PC-9 (cell line): Measurements from ENCODE around the gene ACTR1A. TPM values are rescaled to one million over a fixed set of nuclear protein-coding genes. Genes with fewer than 3 reads are reported as not detected.

ENCODE experiments used
- BruUV-seq: library from RNA; stranded (reverse); fragments of 400-500 nt; replicated peaks from 2 replicates; lab custom pipeline; 2021; lab: Mats Ljungman, UMichigan
- CTCF ChIA-PET: fragments of 300-600 bp; sonication (Branson Sonifier 250); formaldehyde crosslinking; loops from one replicate; lab custom pipeline; 2022; ENCODE audit warnings: antibody characterized with exemption; lab: Charles Lee
- POLR2A ChIA-PET: fragments of 300-600 bp; sonication (Branson Sonifier 250); formaldehyde crosslinking; loops from one replicate; lab custom pipeline; 2022; ENCODE audit warnings: antibody characterized with exemption; ENCODE audit not compliant: unreplicated experiment; lab: Charles Lee
- DNase-seq, 2 experiments: peaks; one replicate each; pipeline versions ENCODE4 v3.0.0 to v3.0.0-alpha.2; 2015 to 2022; ENCODE audit warnings: mixed read lengths in 1 of 2
- H2AFZ ChIP-seq: fragments of 200-600 bp; sonication (generic); 2 replicates; pipeline ENCODE4 v1.8.1; 2017; ENCODE audit warnings: antibody characterized with exemption
- H3F3A ChIP-seq: fragments of 200-600 bp; sonication (generic); 2 replicates; pipeline ENCODE4 v1.8.1; 2017; ENCODE audit warnings: antibody characterized with exemption, mild to moderate bottlenecking, low read depth; ENCODE audit not compliant: insufficient read depth
- H3K27ac ChIP-seq: fragments of 200-600 bp; sonication (generic); 2 replicates; pipeline ENCODE4 v1.6.1; 2016; ENCODE audit warnings: mixed run types
- H3K27me3 ChIP-seq: fragments of 200-600 bp; sonication (generic); 2 replicates; pipeline ENCODE4 v1.6.1; 2016; ENCODE audit warnings: low read depth, mixed run types; ENCODE audit not compliant: insufficient read depth
- H3K36me3 ChIP-seq: fragments of 200-600 bp; sonication (generic); 2 replicates; pipeline ENCODE4 v1.6.1; 2016; ENCODE audit warnings: low read depth, mixed run types
- H3K4me1 ChIP-seq: fragments of 200-600 bp; sonication (generic); replicated peaks from 2 replicates; pipeline ENCODE4 v1.6.1; 2016; ENCODE audit warnings: mixed run types; ENCODE audit not compliant: insufficient read depth
- H3K4me2 ChIP-seq: fragments of 200-600 bp; sonication (generic); 2 replicates; pipeline ENCODE4 v1.6.1; 2017; ENCODE audit warnings: mixed run types
- H3K4me3 ChIP-seq: fragments of 200-600 bp; sonication (generic); 2 replicates; pipeline ENCODE4 v1.6.1; 2016; ENCODE audit warnings: mixed run types
- H3K79me2 ChIP-seq: fragments of 200-600 bp; sonication (generic); 2 replicates; pipeline ENCODE4 v1.6.1; 2017; ENCODE audit warnings: low read depth, mixed run types
- H3K9me2 ChIP-seq: fragments of 200-600 bp; sonication (generic); 2 replicates; pipeline ENCODE4 v1.8.1; 2017; ENCODE audit warnings: mild to moderate bottlenecking; ENCODE audit not compliant: insufficient read depth
- H3K9me3 ChIP-seq: fragments of 200-600 bp; sonication (generic); 2 replicates; pipeline ENCODE4 v1.8.1; 2016; ENCODE audit warnings: low read depth; ENCODE audit not compliant: insufficient read depth
- H4K20me1 ChIP-seq: fragments of 200-600 bp; sonication (generic); 2 replicates; pipeline ENCODE4 v1.8.1; 2017; ENCODE audit not compliant: insufficient read depth
- EZH2 ChIP-seq: fragments of 200-600 bp; sonication (generic); IDR thresholded peaks from 2 replicates; pipeline ENCODE4 v1.8.0; 2017; ENCODE audit warnings: antibody characterized with exemption, low read depth
- intact Hi-C: fragments of 100-400 bp; cut with micrococcal nuclease; formaldehyde crosslinking; loops from one replicate; pipeline ENCODE4 v1.10.0; 2022; ENCODE audit not compliant: unreplicated experiment
- total RNA-seq: library from RNA; stranded (reverse); gene quantifications from 2 replicates; pipeline ENCODE4 v1.2.3, GENCODE V29; 2021
- TF ChIP-seq, protein P1 (sequence below): fragments of 200-600 bp; sonication (generic); conservative IDR thresholded peaks from 2 replicates; pipeline ENCODE4 v1.6.1; 2017; ENCODE audit warnings: mixed run types, antibody characterized with exemption, mild to moderate bottlenecking, moderate library complexity

The ACTR1A gene
- total RNA-seq, 1 experiment from 2014 or later, result 29.4 TPM

DNA sequence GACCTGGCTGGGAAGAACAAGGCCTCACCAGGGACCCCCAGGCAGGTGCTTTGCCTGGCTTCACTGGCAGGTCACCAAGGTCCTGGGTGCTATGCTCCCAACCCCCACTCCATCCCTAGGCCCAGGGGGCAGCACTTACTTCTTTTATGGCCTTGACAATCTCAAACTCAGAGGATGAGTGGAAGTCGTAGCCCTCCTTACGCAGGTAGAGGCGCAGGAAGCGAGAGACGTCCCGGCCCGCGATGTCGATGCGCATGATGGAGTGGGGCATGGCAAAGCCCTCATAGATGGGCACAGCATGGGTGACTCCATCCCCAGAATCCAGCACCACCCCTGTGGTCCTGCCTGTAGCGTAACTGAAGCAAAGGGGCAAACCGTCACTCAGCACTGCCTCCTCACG is 18.5 kb downstream of the ACTR1A start:
- H3K79me2 ChIP-seq, result no peaks in the 10 kb centered on the region
- H3K27me3 ChIP-seq, result no peaks in the 10 kb centered on the region
- H2AFZ ChIP-seq, result no peak overlapping the region
- no peak overlapping the region for H3K4me2 ChIP-seq
- H3K4me3 ChIP-seq, result no peak overlapping the region
- no peaks in the 10 kb centered on the region for H3K9me2 ChIP-seq
- H3K36me3 ChIP-seq, result no peaks in the 10 kb centered on the region
- TF ChIP-seq EZH2, result no peak
- TF ChIP-seq, protein P1, sequence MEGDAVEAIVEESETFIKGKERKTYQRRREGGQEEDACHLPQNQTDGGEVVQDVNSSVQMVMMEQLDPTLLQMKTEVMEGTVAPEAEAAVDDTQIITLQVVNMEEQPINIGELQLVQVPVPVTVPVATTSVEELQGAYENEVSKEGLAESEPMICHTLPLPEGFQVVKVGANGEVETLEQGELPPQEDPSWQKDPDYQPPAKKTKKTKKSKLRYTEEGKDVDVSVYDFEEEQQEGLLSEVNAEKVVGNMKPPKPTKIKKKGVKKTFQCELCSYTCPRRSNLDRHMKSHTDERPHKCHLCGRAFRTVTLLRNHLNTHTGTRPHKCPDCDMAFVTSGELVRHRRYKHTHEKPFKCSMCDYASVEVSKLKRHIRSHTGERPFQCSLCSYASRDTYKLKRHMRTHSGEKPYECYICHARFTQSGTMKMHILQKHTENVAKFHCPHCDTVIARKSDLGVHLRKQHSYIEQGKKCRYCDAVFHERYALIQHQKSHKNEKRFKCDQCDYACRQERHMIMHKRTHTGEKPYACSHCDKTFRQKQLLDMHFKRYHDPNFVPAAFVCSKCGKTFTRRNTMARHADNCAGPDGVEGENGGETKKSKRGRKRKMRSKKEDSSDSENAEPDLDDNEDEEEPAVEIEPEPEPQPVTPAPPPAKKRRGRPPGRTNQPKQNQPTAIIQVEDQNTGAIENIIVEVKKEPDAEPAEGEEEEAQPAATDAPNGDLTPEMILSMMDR, result no peak
- BruUV-seq, result no TSS peak
- H3F3A ChIP-seq, result no peaks in the 10 kb centered on the region
- POLR2A ChIA-PET, result no interaction called here
- H3K27ac ChIP-seq, result no peak overlapping the region
- H3K9me3 ChIP-seq, result no peaks in the 10 kb centered on the region
- no peaks in the 10 kb centered on the region for H3K4me1 ChIP-seq
- intact Hi-C loops, result no loop called here
- DNase-seq, result no peak
- CTCF ChIA-PET, result no interaction called here
- no peaks in the 10 kb centered on the region for H4K20me1 ChIP-seq

DNA sequence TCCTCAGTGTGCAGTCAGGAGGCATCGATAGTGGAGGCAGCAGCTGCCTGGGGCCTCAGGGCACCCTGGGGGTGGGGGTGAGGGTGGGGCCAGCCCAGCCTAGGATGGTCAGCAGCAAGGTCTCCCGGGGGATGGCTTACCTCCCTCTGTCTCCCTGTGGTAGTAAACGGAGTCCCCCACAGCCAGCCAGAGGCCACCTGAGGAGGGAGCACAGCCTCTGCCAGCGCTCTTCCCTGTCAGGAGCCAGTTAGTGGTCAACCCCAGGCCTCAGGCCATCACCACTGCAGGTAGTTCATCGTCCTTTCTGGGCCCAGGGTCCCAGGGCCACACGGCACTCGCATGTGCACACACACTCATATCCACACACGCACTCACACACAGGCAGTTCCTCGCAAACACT is 22.1 kb downstream of the ACTR1A start:
- no peak overlapping the region for H3K27ac ChIP-seq
- H3F3A ChIP-seq, result no peaks in the 10 kb centered on the region
- no peaks in the 10 kb centered on the region for H3K9me2 ChIP-seq
- no peak overlapping the region for H3K4me3 ChIP-seq
- CTCF ChIA-PET, result no interaction called here
- no peaks in the 10 kb centered on the region for H3K79me2 ChIP-seq
- DNase-seq, result no peak
- no peaks in the 10 kb centered on the region for H4K20me1 ChIP-seq
- intact Hi-C loops, result no loop called here
- no peaks in the 10 kb centered on the region for H3K4me1 ChIP-seq
- POLR2A ChIA-PET, result no interaction called here
- H3K27me3 ChIP-seq, result no peaks in the 10 kb centered on the region
- H3K9me3 ChIP-seq, result no peaks in the 10 kb centered on the region
- no TSS peak for BruUV-seq
- H3K36me3 ChIP-seq, result no peaks in the 10 kb centered on the region
- TF ChIP-seq, protein P1, result no peak
- no peak for TF ChIP-seq EZH2
- no peak overlapping the region for H3K4me2 ChIP-seq
- H2AFZ ChIP-seq, result no peak overlapping the region

DNA sequence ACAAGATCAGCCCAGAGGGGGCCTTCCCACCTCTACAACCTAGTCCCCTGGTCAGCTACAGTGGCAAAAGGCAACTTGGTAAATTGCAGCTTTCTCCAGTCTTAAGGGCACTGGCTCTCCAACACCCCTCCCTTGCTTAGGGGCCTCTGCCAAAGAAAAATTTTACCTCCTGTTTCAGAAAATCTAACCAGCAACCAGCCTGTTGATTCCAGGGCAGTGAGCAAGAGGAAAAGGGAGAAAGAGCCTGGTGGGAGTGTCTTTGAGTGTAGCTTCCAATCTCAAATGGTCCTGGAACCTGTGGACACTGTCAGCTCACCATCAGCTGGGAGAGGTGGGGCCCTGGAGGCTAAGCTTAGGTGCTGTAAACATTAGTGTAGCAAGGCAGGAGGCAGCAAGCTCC is 22.9 kb downstream of the ACTR1A start:
- Histone ChIP-seq H3K4me1 (no peaks in the 10 kb centered on the region), H3K4me2 (no peak overlapping the region), H3K36me3 (no peaks in the 10 kb centered on the region), H3K27me3 (no peaks in the 10 kb centered on the region), H2AFZ (no peak overlapping the region), H3K27ac (no peak overlapping the region), H4K20me1 (no peaks in the 10 kb centered on the region), H3K9me2 (no peaks in the 10 kb centered on the region), H3K9me3 (no peaks in the 10 kb centered on the region), H3K4me3 (no peak overlapping the region), H3K79me2 (no peaks in the 10 kb centered on the region), H3F3A (no peaks in the 10 kb centered on the region)
- TF ChIP-seq EZH2, result no peak
- TF ChIP-seq, protein P1, result no peak
- POLR2A ChIA-PET, result no interaction called here
- BruUV-seq, result no TSS peak
- intact Hi-C loops, result loop anchor here (5.0 kb wide), 2 partner anchors 87 to 247 kb away; no protein-coding TSS in a partner anchor
- CTCF ChIA-PET, result no interaction called here
- no peak for DNase-seq
